ENCODE measurements around the gene RNF126.
"Not testable (repeated sequence)": the region's sequence is repeated elsewhere in the genome, so short reads cannot be mapped to it uniquely, and the experiment has no call there.

Gene RNF126

GRCh38 chr19:685454-685931, 22.5 kb upstream of the RNF126 start:
- no peak for DNase-seq

GRCh38 chr19:682678-683320, 19.8 kb upstream of the RNF126 start:
- no peak for DNase-seq

- no peak for DNase-seq
Observed at GRCh38 chr19:681029-682019, 18.3 kb upstream of the RNF126 start.

GRCh38 chr19:680287-681028, 17.4 kb upstream of the RNF126 start:
- DNase-seq = peak; percentile 97

GRCh38 chr19:679418-680286, 16.6 kb upstream of the RNF126 start:
- DNase-seq = peak; percentile 60

GRCh38 chr19:678791-679388, 15.9 kb upstream of the RNF126 start:
- DNase-seq = no peak

GRCh38 chr19:677601-678436, 14.8 kb upstream of the RNF126 start:
- DNase-seq = no peak

- peak; percentile 73 for DNase-seq
Observed at GRCh38 chr19:677201-677600, 14.2 kb upstream of the RNF126 start.

GRCh38 chr19:676339-677105, 13.5 kb upstream of the RNF126 start, which contains the start of gene FSTL3:
FSTL3 (plus strand) TSS chr19:676392; CDS start chr19:676424, 32 bp downstream.
- DNase-seq = no peak

GRCh38 chr19:676007-676338, 13.0 kb upstream of the RNF126 start:
- no peak for DNase-seq

GRCh38 chr19:674282-675151, 11.5 kb upstream of the RNF126 start:
- no peak for DNase-seq

GRCh38 chr19:670609-671075, 7.6 kb upstream of the RNF126 start:
- DNase-seq = no peak

GRCh38 chr19:668675-669434, 5.8 kb upstream of the RNF126 start:
- DNase-seq = not testable (repeated sequence)

- not testable (repeated sequence) for DNase-seq
Observed at GRCh38 chr19:666985-667573, 4.1 kb upstream of the RNF126 start.

GRCh38 chr19:664913-665443, 2.0 kb upstream of the RNF126 start:
- peak; percentile 38 for DNase-seq

- DNase-seq = no peak
Observed at GRCh38 chr19:663682-664117, 686 bp upstream of the RNF126 start.
